ENCODE results near the gene GPX4. TPM values are rescaled to one million over a fixed set of nuclear protein-coding genes. Genes with fewer than 3 reads are reported as not detected.

The GPX4 gene
- total RNA-seq, 1 donor from 2014 or later = 354 TPM

DNA sequence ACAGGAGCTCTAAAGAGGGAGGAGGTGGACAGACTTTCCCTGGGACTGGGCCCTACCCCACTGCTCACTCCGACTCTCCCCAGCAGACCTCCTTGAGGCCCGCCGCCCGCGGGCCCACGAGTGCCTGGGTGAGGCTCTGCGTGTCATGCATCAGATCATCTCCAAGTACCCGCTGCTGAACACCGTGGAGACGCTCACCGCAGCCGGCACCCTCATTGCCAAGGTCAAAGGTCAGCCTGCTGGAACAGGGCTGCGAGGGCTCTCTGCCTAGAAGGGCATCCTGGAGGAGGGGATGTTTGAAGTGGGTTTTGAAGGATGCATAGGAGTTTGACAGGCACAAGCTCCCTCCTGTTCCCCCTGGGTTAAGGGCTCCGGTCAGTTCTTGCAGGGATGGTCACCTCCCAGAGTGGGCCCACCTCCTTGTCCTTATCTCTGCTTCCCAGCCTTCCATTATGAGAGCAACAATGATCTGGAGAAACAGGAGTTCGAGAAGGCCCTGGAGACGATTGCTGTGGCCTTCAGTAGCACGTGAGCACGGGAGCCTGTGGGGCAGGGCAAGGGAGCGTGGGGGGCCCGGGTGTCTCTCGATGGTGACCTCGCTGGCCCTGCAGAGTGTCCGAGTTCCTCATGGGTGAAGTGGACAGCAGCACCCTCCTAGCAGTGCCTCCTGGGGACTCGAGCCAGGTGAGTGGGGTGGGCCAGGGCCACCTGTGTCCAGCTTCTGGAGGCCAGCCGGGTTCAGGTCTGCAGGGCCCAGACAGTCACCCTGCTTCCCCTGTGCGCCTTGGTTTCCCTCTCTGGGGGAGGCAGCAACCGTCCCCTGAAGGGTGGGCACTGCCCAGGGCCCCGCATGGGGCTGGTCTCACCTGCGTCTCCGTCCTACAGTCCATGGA is 30.5 kb upstream of the GPX4 start:
- Mint-ChIP-seq H3K27ac (ENCODE audit: unreplicated experiment) (no peak overlapping the region), H3K27me3 (ENCODE audit: unreplicated experiment) (peaks cover 11% of the 10 kb centered on the region), H3K4me1 (ENCODE audit: unreplicated experiment) (peaks cover 10% of the 10 kb centered on the region), H3K9me3 (ENCODE audit: unreplicated experiment) (no peaks in the 10 kb centered on the region), H3K4me3 (ENCODE audit: unreplicated experiment) (no peak overlapping the region), H3K36me3 (ENCODE audit: unreplicated experiment) (no peaks in the 10 kb centered on the region)
- TF ChIP-seq, protein P1, sequence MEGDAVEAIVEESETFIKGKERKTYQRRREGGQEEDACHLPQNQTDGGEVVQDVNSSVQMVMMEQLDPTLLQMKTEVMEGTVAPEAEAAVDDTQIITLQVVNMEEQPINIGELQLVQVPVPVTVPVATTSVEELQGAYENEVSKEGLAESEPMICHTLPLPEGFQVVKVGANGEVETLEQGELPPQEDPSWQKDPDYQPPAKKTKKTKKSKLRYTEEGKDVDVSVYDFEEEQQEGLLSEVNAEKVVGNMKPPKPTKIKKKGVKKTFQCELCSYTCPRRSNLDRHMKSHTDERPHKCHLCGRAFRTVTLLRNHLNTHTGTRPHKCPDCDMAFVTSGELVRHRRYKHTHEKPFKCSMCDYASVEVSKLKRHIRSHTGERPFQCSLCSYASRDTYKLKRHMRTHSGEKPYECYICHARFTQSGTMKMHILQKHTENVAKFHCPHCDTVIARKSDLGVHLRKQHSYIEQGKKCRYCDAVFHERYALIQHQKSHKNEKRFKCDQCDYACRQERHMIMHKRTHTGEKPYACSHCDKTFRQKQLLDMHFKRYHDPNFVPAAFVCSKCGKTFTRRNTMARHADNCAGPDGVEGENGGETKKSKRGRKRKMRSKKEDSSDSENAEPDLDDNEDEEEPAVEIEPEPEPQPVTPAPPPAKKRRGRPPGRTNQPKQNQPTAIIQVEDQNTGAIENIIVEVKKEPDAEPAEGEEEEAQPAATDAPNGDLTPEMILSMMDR (IDR thresholded peaks at IDR 0.05) = no peak
- no peak for DNase-seq (ENCODE audit: extremely low spot score, unreplicated experiment)

DNA sequence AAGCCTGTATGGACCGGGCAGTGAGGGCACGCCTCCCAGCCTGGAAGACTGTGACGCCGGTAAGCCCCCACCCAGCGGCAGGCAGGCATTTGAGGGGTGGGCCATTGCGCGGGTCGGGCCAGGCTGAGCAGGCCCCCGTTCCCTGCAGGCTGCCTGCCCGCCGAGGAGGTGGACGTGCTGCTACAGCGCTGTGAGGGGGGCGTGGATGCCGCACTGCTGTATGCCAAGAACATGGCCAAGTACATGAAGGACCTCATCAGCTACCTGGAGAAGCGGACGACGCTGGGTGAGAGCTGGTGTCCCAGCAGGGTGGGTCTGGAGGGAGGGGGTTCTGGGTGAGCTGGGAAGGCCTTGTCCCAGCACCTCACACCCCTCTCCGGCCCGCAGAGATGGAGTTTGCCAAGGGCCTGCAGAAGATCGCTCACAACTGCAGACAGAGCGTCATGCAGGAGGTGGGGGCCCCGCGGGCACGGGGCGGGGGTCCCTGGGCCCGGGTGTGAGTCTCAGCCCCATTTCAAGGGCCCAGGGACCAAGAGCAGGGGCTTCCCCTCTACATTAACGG is 29.8 kb upstream of the GPX4 start:
- no peaks in the 10 kb centered on the region for H3K9me3 Mint-ChIP-seq (ENCODE audit: unreplicated experiment)
- H3K36me3 Mint-ChIP-seq (ENCODE audit: unreplicated experiment) = no peaks in the 10 kb centered on the region
- H3K27me3 Mint-ChIP-seq (ENCODE audit: unreplicated experiment) = peaks cover 6% of the 10 kb centered on the region
- H3K4me3 Mint-ChIP-seq (ENCODE audit: unreplicated experiment) = no peak overlapping the region
- H3K4me1 Mint-ChIP-seq (ENCODE audit: unreplicated experiment) = peaks cover 7% of the 10 kb centered on the region
- H3K27ac Mint-ChIP-seq (ENCODE audit: unreplicated experiment) = no peak overlapping the region
- no peak for DNase-seq (ENCODE audit: extremely low spot score, unreplicated experiment)
- TF ChIP-seq, protein P1 (IDR thresholded peaks at IDR 0.05) = no peak

- H3K27me3 Mint-ChIP-seq (ENCODE audit: unreplicated experiment) = peaks cover 5% of the 10 kb centered on the region
- H3K36me3 Mint-ChIP-seq (ENCODE audit: unreplicated experiment) = no peaks in the 10 kb centered on the region
- peaks cover 5% of the 10 kb centered on the region for H3K4me1 Mint-ChIP-seq (ENCODE audit: unreplicated experiment)
- TF ChIP-seq, protein P1 (IDR thresholded peaks at IDR 0.05) = no peak
- H3K4me3 Mint-ChIP-seq (ENCODE audit: unreplicated experiment) = no peak overlapping the region
- no peak for DNase-seq (ENCODE audit: extremely low spot score, unreplicated experiment)
- no peak overlapping the region for H3K27ac Mint-ChIP-seq (ENCODE audit: unreplicated experiment)
- H3K9me3 Mint-ChIP-seq (ENCODE audit: unreplicated experiment) = no peaks in the 10 kb centered on the region
These were observed 29.1 kb upstream of the GPX4 start for GRCh38 chr19:1074544-1075283.

- H3K4me3 Mint-ChIP-seq (ENCODE audit: unreplicated experiment) = no peak overlapping the region
- TF ChIP-seq, protein P1 (IDR thresholded peaks at IDR 0.05) = no peak
- H3K9me3 Mint-ChIP-seq (ENCODE audit: unreplicated experiment) = no peaks in the 10 kb centered on the region
- no peak overlapping the region for H3K27ac Mint-ChIP-seq (ENCODE audit: unreplicated experiment)
- peaks cover 5% of the 10 kb centered on the region for H3K27me3 Mint-ChIP-seq (ENCODE audit: unreplicated experiment)
- no peak for DNase-seq (ENCODE audit: extremely low spot score, unreplicated experiment)
- H3K36me3 Mint-ChIP-seq (ENCODE audit: unreplicated experiment) = no peaks in the 10 kb centered on the region
- peaks cover 8% of the 10 kb centered on the region for H3K4me1 Mint-ChIP-seq (ENCODE audit: unreplicated experiment)
These were observed 27.8 kb upstream of the GPX4 start for GRCh38 chr19:1076046-1076386.

DNA sequence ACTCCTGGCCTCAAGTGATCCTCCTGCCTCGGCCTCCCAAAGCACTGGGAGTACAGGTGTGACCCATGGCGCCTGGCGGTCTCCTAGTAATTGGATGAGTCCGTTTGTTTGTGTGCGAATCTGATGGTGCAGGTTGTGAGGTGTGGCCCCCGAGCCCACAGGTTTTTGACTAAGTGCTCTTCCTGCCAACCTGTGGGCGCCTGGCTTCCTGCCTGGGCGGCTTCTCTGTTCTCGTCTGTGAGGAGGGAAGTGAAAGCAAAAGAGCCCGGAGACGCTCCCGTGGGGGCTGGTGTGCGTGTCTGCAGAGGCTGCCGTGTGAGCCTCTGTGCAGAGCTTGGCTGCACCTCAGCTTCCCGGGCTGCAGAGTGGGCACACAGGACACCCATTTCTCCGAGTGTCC is 26.8 kb upstream of the GPX4 start:
- TF ChIP-seq, protein P1 (IDR thresholded peaks at IDR 0.05) = no peak
- H3K36me3 Mint-ChIP-seq (ENCODE audit: unreplicated experiment) = no peaks in the 10 kb centered on the region
- peaks cover 8% of the 10 kb centered on the region for H3K4me1 Mint-ChIP-seq (ENCODE audit: unreplicated experiment)
- no peak overlapping the region for H3K4me3 Mint-ChIP-seq (ENCODE audit: unreplicated experiment)
- no peaks in the 10 kb centered on the region for H3K9me3 Mint-ChIP-seq (ENCODE audit: unreplicated experiment)
- no peak for DNase-seq (ENCODE audit: extremely low spot score, unreplicated experiment)
- H3K27ac Mint-ChIP-seq (ENCODE audit: unreplicated experiment) = no peak overlapping the region
- peaks cover under 1% of the 10 kb centered on the region for H3K27me3 Mint-ChIP-seq (ENCODE audit: unreplicated experiment)

Measured in osteocyte (in vitro differentiated cells).